Measurements from ENCODE around the gene ANAPC15.
A peak's percentile ranks its signal among the peaks of the same experiment; 100 is the strongest.

ANAPC15 gene

DNA sequence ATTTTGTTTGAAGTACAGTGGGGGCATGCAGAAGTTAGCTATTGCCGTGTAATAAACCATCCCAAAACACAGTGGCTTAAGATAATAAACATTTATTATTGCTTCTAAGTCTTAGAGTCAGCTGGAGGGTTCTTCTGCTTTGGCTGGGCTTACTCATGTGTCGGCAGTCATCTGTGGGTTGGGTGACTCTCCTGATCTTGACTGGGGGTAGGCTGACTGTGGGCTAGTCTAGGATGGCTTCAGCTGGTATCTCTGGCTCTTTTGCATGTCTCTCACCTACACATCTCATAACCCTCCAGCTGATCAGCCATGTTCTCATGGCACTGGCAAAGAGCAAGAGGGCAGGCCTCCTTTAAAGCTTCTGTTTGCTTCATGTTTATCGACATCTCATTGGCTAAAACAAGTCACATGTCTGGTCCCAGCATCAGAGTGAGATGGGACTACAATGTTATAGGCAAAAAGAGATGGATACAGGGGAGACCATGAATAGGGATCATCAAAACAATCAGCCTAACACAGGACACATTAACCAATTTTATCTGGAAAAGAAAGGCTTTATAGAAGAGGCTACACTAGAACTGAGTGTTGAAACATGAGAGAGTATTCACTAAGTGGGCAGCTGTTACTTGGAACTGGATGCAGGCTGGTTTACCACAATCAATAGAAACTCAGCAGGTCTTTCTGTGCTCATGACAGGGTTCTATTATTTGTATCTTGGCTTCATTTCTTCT, 26.7 kb downstream of the ANAPC15 start:
- no peak for DNase-seq (ENCODE audit: low read depth)

DNA sequence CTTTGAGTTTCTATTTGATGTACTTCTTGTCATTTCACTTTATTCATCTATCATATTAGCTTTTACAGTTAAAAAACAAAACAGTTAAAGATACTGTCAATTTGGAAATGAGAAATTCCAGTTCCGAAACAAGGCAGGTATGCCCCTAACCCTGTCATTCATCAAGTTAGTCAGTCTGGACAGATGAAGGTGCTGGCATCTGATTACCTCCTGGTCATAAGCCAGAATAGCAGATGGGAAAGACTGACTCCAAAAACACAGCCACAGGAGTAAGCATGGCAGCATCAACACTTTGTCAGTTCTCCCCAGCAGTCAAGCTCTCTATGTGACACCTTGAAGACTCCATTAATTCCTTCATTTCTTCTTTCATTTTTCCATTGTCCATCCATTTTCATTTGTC, 27.5 kb downstream of the ANAPC15 start:
- DNase-seq (ENCODE audit: low read depth), result no peak

DNA sequence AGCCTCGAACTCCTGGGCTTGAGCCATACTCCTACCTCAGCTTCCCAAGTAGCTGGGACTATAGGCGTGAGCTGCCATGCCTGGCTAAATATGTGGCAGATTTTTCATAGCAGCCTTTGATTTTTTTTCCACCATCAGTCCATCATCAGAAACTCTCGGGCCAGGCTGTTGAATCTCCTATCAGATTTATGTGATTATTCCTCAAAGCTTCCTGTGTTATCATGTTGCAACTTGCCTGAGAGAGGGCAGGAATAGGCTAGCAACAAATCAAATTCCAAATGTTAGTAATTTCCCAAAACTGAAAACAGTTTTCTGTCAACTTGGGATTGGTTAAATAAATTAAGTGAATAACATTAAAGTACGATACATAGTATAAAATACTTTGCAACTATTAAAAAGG, 28.4 kb downstream of the ANAPC15 start:
- no peak for DNase-seq (ENCODE audit: low read depth)

DNA sequence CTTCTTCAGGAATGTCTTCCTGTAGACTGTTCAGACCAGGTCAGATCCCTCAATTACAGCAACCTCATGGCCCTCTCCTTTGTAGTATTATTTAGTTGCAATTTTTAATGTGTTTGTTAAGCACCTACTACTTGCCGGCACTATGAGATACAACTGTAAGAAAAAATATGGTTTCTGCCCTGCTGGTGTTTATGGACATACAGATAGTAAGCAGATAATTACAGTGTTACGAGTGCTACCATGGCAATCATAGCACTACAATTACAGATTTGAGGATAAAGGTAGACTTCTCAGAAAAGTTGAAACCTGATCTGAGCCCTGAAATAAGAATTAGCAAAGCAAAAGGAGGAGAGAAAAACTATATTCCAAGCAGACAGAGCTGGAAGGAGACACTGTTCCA, 29.1 kb downstream of the ANAPC15 start:
- DNase-seq (ENCODE audit: low read depth), result no peak

DNA sequence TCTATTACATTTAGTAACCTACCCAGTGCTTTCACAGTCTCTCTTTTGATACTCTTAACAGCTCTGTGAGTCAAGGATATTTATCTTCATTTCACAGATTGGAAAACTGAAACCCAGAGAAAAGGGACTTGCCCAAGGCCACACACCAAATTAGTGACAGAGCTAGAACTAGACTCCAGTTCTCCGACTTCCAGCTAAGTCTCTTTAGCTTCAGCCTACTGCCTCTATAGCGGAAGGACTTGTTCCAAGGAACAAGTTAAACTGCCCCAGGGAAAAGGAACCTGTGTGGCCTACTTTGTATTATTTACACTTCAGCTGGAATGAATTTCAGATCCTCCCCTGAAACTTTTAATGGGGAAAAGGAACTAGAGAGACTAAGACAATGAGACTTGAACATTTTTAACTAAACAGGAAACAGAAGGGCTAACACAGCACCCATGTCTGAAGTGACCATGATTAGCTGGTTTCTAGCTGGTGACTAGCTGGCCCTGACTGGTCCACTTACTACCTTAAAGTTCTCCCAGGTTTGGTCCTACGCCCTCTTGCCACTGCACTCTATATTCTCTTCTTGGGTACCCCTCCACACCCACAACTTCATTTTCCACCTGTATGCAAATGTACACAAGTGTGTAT, 30.6 kb downstream of the ANAPC15 start:
- DNase-seq (ENCODE audit: low read depth), result no peak

DNA sequence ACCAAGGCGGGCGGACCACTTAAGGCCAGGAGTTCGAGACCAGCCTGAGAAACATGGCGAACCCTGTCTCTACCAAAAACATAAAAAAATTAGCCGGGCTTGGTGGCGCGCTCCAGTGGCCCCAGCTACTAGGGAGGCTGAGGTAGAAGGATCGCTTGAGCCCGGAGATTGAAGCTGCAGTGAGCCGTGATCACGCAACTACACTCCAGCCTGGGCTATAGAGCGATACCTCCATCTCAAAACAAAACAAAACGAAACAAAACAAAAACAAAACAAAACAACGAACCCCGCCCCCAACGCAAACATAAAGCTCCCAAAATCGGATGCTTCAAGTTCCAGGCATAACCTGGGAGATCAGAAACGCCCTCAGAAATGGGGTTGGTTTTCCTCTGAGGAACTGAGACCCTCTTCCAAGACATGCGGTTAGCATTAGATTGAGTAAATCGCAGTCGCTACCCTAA, 31.3 kb downstream of the ANAPC15 start:
- DNase-seq (ENCODE audit: low read depth), result no peak

DNA sequence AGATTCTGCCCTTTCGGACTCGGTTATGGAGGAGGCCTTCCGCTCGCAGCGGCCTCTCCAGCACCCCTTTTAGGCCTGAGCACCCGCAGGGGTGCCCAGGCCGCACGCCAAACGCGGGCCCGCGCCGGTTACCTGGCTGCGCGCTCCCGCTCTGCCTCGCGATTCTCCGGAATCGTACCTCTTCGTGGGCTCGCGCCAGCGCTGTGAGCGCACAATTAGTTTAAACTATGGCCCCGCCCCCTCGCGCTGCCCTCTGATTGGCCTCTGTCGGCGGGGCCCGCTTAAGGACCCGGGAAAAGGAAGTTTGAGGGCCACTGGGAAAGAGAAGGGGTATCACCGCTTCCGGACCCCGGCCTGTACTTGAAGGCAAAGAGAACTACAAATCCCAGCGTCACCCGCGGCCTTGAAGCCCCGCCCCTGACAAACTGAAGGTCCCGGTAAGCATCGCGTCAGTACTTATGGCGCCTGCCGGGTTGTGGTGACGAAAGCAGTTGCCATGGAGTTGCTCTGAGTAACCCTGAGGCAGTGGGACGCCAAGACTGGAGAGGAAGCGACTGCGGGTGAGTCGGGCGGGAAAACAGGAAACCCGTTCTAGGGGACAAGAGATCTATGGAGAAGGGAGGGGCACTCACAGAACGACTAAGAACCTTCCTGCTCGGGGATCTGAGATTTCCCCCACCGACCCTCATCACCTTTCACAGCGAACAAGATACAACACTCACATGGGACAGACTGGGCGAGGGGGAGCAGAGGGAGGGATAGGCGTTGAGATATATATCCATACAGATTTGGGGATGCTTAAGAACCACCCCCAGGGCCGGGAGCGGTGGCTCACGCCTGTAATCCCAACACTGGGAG, 31.9 kb downstream of the ANAPC15 start, which contains the start of the genes LRRC51 and NUMA1:
LRRC51 (plus strand) TSS at position 525 of the 858 bp plus-strand sequence. CDS start 8,234 bp downstream, outside the sequence.
NUMA1 (minus strand) TSS at position 217 of the 858 bp plus-strand sequence. CDS start 44,599 bp downstream, outside the sequence.
- DNase-seq (ENCODE audit: low read depth), result peak; percentile 100

DNA sequence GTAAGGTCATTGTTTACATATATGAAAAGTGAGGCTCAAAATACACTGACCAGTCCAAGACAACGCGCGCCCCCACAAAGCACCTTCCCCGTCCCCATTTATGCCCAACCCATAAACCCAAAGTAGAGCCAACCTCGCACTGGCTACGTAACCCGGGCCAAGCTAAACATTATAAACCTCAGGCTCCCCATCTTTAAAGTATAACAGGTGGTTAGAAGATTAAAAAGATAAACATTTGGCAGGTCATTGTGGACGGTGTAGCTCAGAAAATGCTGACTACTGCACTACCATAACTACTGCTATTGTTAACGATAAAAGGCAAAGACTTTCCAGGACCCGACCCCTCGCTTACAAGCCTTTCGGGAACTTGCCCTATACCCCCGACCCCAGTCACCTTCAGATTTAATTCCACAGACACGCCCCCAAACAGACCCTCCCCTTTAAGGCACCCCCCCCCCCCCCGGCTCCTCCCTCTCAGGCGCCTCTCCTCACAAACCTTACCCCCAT, 32.6 kb downstream of the ANAPC15 start:
- peak; percentile 39 for DNase-seq (ENCODE audit: low read depth)

DNA sequence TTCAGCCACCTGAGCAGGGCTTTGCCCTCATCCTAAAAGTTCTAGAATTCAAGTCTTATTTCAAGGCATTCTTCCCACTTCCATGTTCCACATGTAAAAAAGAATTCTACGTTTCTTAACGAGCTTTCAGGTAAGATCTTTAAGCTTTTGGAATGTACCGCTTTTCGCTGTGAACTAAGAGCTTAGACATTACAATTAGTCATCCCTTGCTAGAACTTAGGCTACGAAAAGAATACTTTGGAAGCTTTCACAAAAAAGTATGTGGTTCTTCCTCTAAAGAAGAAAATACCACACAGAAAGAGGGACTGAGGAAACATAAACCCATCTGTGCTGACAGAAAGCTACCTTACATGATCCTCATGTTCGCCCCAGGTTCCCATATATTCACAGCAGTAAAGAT, 34.0 kb downstream of the ANAPC15 start:
- no peak for DNase-seq (ENCODE audit: low read depth)

DNA sequence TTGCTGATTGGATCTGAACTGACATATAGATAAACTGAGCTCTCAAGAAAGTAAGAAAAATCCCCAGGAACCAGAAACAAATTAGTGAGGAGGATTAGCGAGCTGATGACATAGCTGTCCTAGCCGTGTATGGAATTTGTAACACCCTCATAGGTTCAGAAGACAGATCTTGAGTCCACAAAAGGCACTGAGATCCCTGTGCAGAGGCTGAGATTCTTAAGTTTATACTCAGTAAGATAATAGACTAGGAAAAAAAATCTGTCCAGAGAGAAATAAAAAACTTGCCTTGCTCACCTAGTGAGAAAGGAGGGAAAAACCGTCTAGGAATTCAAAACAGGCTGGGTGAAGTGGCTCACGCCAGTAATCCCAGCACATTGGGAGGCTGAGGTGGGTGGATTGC, 36.7 kb downstream of the ANAPC15 start:
- DNase-seq (ENCODE audit: low read depth), result no peak

DNA sequence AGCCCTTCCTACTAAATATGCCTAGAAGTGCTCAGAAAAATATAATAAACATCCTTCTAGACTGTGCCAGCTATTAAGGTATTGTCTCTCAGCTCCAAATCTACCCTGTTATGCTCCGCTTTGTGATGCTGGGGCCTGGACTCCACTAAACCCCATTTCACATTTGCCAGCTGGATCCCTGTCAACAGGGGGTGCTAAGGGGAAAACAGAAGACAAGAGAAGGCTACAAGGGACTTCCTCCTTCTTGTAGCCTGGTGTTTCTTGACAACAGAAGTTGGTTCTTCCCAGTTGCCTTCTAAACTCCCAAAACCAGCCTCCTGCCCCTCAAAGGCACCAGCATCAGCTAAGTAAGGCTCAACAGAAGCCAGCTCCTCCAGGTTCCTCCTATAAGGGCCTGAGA, 37.4 kb downstream of the ANAPC15 start:
- DNase-seq (ENCODE audit: low read depth), result no peak

DNA sequence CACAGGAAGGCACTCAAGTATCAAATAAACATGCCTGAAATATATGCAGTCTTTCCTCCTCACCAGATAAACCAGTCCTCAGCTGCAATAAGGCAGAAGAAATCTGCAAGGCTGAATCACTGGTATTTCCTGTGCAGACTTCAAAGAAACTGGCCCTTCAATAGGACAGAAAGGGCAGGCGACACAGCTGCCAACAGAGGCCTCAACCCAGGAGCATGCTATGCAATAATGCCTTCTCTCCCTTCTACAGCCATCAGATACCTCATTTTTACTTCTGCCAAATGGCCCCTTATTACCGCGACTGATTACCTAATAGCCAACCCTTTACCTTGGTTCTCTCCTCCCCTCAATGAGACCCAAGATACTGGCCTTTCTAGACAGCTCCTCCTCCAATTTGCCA, 40.1 kb downstream of the ANAPC15 start:
- peak; percentile 74 for DNase-seq (ENCODE audit: low read depth)

DNA sequence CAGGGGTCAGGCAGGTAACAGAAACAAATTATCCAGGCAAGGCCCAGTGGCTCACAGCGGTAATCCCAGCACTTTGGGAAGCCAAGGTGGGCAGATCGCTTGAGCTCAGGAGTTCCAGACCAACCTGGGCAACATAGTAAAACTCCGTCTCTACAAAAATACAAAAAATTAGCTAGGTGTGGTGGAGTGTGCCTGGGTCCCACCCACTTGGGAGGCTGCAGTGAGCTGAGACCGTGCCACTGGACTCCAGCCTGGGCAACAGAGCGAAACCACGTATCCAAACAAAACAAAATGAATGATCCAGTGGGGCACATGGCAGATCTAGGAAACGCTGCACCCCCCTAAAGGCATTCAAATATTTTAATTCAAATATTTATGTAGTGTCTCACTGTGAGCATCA, 42.0 kb downstream of the ANAPC15 start:
- no peak for DNase-seq (ENCODE audit: low read depth)

DNA sequence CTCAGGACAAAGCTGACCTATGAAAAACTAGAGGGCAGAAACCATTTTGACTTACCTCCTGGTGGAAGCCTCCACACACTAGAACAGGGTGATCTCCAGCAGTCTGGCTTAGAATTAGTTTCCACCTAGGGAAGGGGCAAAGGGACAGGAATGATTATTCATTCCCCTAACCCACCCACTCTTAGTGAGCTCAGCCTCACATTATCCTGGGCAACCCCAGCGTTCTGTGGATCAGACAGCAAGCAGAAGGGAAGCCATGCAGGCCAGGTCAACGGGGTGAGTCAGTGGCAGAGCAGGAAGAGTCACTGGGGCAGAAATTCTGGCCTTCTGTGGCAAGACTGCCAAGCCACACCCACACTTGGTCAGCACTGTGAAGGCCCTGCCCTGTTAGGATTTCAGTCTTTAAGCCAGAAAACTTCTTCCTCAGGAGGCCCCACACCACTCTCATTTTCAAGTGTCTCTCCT, 42.7 kb downstream of the ANAPC15 start:
- DNase-seq (ENCODE audit: low read depth), result peak; percentile 76

DNA sequence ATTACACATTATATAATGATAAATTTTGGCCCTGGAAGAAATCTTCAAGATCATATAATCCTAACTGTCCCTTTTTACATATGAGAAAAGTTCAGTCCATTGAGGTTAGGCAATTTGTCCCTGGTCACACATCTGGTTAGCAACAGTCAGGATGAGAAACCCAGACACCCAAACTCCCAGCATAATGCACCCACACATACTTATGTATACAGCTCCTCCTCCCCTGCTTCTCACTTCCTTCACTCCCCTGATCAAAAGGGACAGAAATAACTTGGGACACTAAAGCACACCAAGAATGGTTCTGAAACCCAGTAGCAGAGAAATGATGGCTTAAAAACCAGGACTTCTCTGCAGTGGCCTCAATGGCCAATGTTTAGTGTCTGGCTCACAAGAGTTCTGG, 43.3 kb downstream of the ANAPC15 start:
- DNase-seq (ENCODE audit: low read depth), result no peak

DNA sequence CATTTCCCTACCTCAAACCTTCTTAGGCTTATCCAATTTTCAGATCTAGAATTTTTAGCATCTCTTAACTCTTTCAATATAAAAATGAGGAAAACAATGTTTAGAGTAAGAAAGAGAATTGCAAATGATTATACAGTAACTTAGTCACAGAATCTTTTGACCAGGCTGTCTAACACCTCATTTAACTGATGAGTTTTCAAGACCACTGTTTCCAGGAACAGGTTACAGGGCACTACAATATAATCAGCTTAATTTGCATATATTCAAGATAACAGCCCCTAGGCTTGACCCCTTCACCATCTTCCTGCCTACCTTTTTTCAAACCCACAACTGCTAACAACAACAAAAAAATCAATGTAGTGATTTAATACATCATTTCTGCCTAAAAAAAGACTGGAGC, 44.8 kb downstream of the ANAPC15 start:
- DNase-seq (ENCODE audit: low read depth), result no peak

DNA sequence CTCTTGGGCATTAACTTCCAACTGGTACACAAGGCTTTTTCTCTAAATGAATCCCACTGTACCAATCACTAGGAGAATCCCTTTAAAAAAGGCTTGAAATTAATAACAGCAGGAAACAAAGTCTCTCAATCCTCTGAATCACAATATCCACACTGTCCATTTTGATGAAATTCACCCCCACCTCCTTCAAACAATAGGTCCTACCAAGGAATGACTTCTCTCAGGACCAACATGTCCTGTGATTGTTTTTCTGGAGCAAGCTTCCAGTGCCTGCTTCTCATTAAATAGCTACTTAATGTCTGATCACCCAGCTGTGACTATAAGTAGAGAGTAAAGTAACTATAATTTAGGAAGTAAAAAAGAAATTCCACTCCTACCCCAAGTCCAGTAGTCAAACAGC, 45.2 kb downstream of the ANAPC15 start:
- DNase-seq (ENCODE audit: low read depth), result no peak

DNA sequence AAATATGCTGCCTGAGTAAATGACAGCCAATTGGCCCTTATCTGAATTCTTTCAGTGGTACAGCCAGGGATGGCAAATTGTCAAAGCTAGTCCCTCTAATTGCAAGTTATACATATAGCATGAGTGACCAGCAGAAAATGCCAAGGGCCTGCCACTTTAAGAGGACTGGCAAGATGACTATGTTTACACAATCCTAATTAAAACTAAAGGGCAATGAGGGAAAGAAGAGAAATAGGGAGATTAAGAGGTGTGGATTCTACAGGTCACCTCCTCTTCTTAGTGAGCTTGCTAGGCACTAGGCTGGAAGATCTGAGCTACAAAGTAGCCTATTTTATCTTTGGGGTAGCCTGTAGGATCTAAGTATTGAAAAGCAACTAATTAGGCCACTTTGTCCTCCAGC, 45.6 kb downstream of the ANAPC15 start:
- DNase-seq (ENCODE audit: low read depth), result no peak

DNA sequence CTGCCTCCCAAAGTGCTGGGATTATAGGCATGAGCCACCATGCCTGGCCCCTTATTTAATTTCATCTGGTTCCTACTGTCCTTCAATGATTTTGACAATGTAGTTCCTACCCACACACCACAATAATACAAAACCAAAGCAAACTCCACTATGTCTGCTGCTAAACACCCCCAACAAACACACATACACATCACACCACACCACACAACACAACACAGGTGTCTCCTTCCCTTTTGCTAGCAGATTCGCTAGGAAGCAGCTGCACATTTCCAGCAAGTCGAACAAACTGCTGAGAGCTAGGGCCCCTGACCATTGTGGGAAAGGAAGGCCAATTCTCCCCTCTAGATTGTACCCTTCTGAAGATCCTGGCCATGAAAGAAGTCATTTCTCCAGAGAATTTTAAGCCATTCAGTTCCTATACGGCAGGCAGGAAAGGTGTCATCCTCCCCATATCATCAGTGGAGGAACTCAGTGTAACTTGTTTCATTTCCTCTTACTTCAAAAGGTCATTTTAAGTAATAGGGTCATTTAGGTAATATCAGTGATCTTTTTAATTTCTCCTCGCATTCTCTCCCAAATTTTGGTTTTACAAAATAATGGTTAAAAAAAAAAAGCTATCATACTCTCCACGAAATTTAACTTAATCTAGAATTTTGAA, 50.6 kb downstream of the ANAPC15 start:
- DNase-seq (ENCODE audit: low read depth), result no peak

Measured in HS-27A (cell line).